Right atrium auricular region (tissue), 2 donors: ENCODE measurements around the gene EEF2K. TPM values are rescaled to one million over a fixed set of nuclear protein-coding genes. Genes with fewer than 3 reads are reported as not detected.

Experiments used
- DNase-seq: peaks from one replicate; pipeline ENCODE4 v3.0.0-alpha.2; 2019; ENCODE audit warnings: low spot score
- H3K27ac ChIP-seq, 2 donors: fragments of 200-600 bp; sonication (generic); 1 replicate in 1 of 2; 2 replicates in 1 of 2; pipeline ENCODE4 v1.5.1; 2016 to 2019
- H3K27me3 ChIP-seq, 2 donors: fragments of 200-600 bp; sonication (generic); one replicate each; pipeline versions ENCODE4 v1.5.1 to v1.6.0; 2017 to 2019
- H3K36me3 ChIP-seq: fragments of 200-600 bp; sonication (generic); one replicate; pipeline ENCODE4 v1.5.1; 2016
- H3K4me1 ChIP-seq, 2 donors: fragments of 200-600 bp; sonication (generic); one replicate each; pipeline versions ENCODE4 v1.5.1 to v1.6.0; 2017 to 2019
- H3K4me3 ChIP-seq, 2 donors: fragments of 200-600 bp; sonication (generic); 1 replicate in 1 of 2; 2 replicates in 1 of 2; pipeline ENCODE4 v1.5.1; 2017 to 2019; ENCODE audit warnings: mild to moderate bottlenecking in 1 of 2, moderate library complexity in 1 of 2
- H3K9me3 ChIP-seq, 2 donors: fragments of 200-600 bp; sonication (generic); one replicate each; pipeline ENCODE4 v1.5.1; 2019
- total RNA-seq, 2 donors: library from RNA; depleted of rRNA; stranded (reverse); fragments of >200 nt; gene quantifications; one replicate each; pipeline ENCODE4 v1.1.0, GENCODE V29; 2016
- TF ChIP-seq, protein P1 (sequence below), 2 donors: fragments of 200-600 bp; sonication (generic); IDR thresholded peaks; one replicate each; pipeline ENCODE4 v1.5.1; 2019; ENCODE audit warnings: antibody characterized with exemption in 2 of 2

EEF2K gene
- total RNA-seq, 2 donors from 2014 or later, result 12.9 to 18.9 TPM

DNA sequence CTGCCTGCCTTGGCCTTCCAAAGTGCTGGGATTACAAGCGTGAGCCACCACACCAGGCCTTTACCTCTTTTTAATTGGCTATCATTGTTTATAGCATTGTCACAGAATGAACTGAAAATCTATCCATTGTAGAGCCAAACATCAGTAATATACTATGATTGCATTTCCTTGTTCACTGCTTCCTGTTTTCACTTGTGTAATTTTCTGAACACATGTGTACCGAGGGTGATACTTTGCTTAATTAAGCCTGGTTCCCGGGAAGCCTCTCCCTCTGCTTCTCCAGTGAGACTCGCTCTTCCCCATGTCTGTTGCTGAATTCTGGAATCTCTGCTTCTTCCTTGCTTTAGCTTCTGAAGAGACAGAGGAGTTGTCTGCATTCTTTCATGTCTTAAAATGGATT lies 124.2 kb downstream of the EEF2K start:
- no peaks in the 10 kb centered on the region for H3K27me3 ChIP-seq
- no peak overlapping the region for H3K4me3 ChIP-seq
- no peak overlapping the region for H3K27ac ChIP-seq
- peaks cover 79% of the 10 kb centered on the region for H3K36me3 ChIP-seq
- H3K9me3 ChIP-seq, result no peaks in the 10 kb centered on the region
- TF ChIP-seq, protein P1, sequence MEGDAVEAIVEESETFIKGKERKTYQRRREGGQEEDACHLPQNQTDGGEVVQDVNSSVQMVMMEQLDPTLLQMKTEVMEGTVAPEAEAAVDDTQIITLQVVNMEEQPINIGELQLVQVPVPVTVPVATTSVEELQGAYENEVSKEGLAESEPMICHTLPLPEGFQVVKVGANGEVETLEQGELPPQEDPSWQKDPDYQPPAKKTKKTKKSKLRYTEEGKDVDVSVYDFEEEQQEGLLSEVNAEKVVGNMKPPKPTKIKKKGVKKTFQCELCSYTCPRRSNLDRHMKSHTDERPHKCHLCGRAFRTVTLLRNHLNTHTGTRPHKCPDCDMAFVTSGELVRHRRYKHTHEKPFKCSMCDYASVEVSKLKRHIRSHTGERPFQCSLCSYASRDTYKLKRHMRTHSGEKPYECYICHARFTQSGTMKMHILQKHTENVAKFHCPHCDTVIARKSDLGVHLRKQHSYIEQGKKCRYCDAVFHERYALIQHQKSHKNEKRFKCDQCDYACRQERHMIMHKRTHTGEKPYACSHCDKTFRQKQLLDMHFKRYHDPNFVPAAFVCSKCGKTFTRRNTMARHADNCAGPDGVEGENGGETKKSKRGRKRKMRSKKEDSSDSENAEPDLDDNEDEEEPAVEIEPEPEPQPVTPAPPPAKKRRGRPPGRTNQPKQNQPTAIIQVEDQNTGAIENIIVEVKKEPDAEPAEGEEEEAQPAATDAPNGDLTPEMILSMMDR (IDR thresholded peaks at IDR 0.05), result no peak
- DNase-seq, result no peak
- H3K4me1 ChIP-seq, result no peaks in the 10 kb centered on the region

DNA sequence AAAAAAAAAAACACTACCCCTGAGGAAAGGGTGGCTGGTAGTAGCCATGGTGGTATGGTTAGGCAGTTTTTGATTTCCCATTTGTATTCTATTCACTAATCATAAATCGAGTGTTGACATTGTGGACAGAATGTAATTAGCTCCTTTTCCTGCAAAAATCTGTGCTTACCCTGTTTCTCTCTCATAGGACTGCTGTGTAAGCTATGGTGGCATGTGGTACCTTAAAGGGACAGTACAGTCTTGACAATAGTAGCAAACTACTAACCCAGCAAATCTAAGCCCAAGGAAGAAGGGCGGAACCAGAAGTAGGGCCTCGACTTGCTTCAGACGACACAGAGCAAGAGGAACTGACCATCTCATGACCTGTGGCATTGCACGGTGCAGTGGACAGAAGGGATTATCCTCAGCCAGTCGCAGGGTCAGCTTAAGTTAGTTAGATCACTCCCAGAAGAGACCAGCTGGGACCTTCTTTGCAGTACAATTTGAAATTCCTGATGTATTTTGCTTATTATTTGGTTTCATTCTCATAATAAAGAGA lies 127.4 kb downstream of the EEF2K start:
- Histone ChIP-seq H3K4me3 (no peak overlapping the region), H3K36me3 (peaks cover 61% of the 10 kb centered on the region), H3K27me3 (no peaks in the 10 kb centered on the region), H3K9me3 (peaks cover 5 to 21% of the 10 kb centered on the region in 2 donors), H3K4me1 (no peaks in the 10 kb centered on the region), H3K27ac (no peak overlapping the region)
- no peak for DNase-seq
- TF ChIP-seq, protein P1 (IDR thresholded peaks at IDR 0.05), result no peak

- TF ChIP-seq, protein P1 (IDR thresholded peaks at IDR 0.05), result no peak
- H3K27me3 ChIP-seq, result no peaks in the 10 kb centered on the region
These were observed 129.7 kb downstream of the EEF2K start for GRCh38 chr16:22335668-22336246.

DNA sequence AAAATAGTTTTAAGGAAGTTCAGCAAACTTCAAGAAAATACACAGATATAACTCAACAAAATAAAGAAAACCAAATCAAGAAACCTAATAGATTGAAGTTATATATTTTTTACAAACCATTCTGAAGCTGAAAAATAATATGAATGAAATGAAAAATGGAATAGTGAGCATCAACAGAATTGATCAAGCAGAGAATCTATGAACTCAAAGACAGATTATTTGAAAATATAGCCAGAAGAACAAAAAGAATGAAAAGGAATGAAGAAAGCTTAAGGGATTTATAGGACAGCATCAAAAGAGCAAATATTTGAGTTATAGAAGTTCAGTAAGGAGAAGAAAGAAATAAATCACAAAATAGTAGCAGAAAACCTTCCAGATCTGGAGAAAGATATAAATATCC lies 130.5 kb downstream of the EEF2K start:
- Histone ChIP-seq H3K27me3 (no peaks in the 10 kb centered on the region), H3K4me1 (no peaks in the 10 kb centered on the region), H3K4me3 (no peak overlapping the region), H3K9me3 (peaks cover 5 to 21% of the 10 kb centered on the region in 2 donors), H3K27ac (no peak overlapping the region), H3K36me3 (peaks cover 49% of the 10 kb centered on the region)
- TF ChIP-seq, protein P1 (IDR thresholded peaks at IDR 0.05), result no peak
- no peak for DNase-seq

More at GRCh38 chr16:22335668-22336246, 129.7 kb downstream of the EEF2K start:
- DNase-seq, result no peak
- Histone ChIP-seq H3K4me3 (no peak overlapping the region), H3K9me3 (peaks cover 5 to 21% of the 10 kb centered on the region in 2 donors), H3K4me1 (no peaks in the 10 kb centered on the region), H3K27ac (no peak overlapping the region), H3K36me3 (peaks cover 51% of the 10 kb centered on the region)

DNA sequence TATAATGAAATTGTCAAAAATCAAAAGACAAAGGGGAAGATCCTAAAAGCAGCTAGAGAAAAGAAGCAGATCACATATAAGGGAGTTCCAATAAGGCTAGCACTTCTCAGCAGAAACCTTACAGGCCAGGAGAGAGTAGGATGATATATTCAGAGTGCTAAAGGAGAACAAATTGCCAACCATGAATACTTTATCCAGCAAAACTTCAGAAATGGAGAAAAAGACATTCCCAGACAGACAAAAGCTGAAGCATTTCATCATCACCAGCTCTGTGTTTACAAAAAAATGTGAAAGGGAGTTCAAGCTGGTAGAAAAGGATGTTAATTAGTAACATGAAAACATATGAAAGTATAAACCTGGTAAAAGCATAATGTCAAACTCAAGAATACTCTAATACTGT lies 131.0 kb downstream of the EEF2K start:
- TF ChIP-seq, protein P1 (IDR thresholded peaks at IDR 0.05), result no peak
- H3K9me3 ChIP-seq, result peaks cover 5 to 21% of the 10 kb centered on the region in 2 donors
- H3K4me1 ChIP-seq, result no peaks in the 10 kb centered on the region
- peaks cover 44% of the 10 kb centered on the region for H3K36me3 ChIP-seq
- no peak for DNase-seq
- H3K27me3 ChIP-seq, result no peaks in the 10 kb centered on the region
- H3K4me3 ChIP-seq, result no peak overlapping the region
- no peak overlapping the region for H3K27ac ChIP-seq
